Smooth muscle cell (in vitro differentiated cells): ENCODE data around the gene TTC39B. TPM values are rescaled to one million over a fixed set of nuclear protein-coding genes. Genes with fewer than 3 reads are reported as not detected.

Experiments
- DNase-seq: peaks from one replicate; lab custom pipeline; 2025; ENCODE audit not compliant: unreplicated experiment; lab: John Stamatoyannopoulos, UW
- H2AFZ ChIP-seq: fragments of 200-600 bp; sonication (generic); 2 replicates; pipeline ENCODE4 v1.6.0; 2016; ENCODE audit warnings: antibody characterized with exemption, low read depth, mild to moderate bottlenecking
- H3F3A ChIP-seq: fragments of 200-600 bp; sonication (generic); 2 replicates; pipeline ENCODE4 v1.6.0; 2017; ENCODE audit warnings: antibody characterized with exemption, low read depth
- H3K27ac ChIP-seq: fragments of 200-600 bp; sonication (generic); 2 replicates; pipeline ENCODE4 v1.5.1; 2016; ENCODE audit warnings: low read depth, mild to moderate bottlenecking
- H3K27me3 ChIP-seq: fragments of 200-600 bp; sonication (generic); 2 replicates; pipeline ENCODE4 v1.6.1; 2016; ENCODE audit warnings: low read depth, mild to moderate bottlenecking
- H3K36me3 ChIP-seq: fragments of 200-600 bp; sonication (generic); 2 replicates; pipeline ENCODE4 v1.5.1; 2016; ENCODE audit warnings: low read depth
- H3K4me1 ChIP-seq: fragments of 200-600 bp; sonication (generic); 2 replicates; pipeline ENCODE4 v1.5.1; 2016; ENCODE audit warnings: low read depth
- H3K4me2 ChIP-seq: fragments of 200-600 bp; sonication (generic); 2 replicates; pipeline ENCODE4 v1.6.0; 2016; ENCODE audit warnings: mild to moderate bottlenecking
- H3K4me3 ChIP-seq: fragments of 200-600 bp; sonication (generic); 2 replicates; pipeline ENCODE4 v1.5.1; 2016; ENCODE audit warnings: mild to moderate bottlenecking
- H3K79me2 ChIP-seq: fragments of 200-600 bp; sonication (generic); 2 replicates; pipeline ENCODE4 v1.6.0; 2016; ENCODE audit warnings: low read depth, mild to moderate bottlenecking
- H3K9ac ChIP-seq: fragments of 200-600 bp; sonication (generic); 2 replicates; pipeline ENCODE4 v1.6.0; 2016; ENCODE audit warnings: low read depth
- H3K9me3 ChIP-seq: fragments of 200-600 bp; sonication (generic); replicated peaks from 2 replicates; pipeline ENCODE4 v1.5.1; 2016; ENCODE audit warnings: low read depth
- H4K20me1 ChIP-seq: fragments of 200-600 bp; sonication (generic); 2 replicates; pipeline ENCODE4 v1.6.0; 2016; ENCODE audit warnings: low read depth
- CTCF ChIP-seq: fragments of 200-600 bp; sonication (generic); IDR thresholded peaks from 2 replicates; pipeline ENCODE4 v1.5.1; 2017; ENCODE audit warnings: borderline replicate concordance, mild to moderate bottlenecking, antibody characterized with exemption; ENCODE audit not compliant: insufficient read depth, poor library complexity, severe bottlenecking
- WGBS: methylation state at CpG from one replicate; pipeline ENCODE4 v1.1.7; 2016; ENCODE audit warnings: low lambda C conversion rate; 5-methylcytosine and 5-hydroxymethylcytosine counted together
- polyA plus RNA-seq: library from polyadenylated mRNA; unstranded; fragments of >200 nt; fragmentation: Nextera tagmentation; extraction: Ambion mirVana; gene quantifications from 2 replicates; pipeline ENCODE4 v1.2.1, GENCODE V29; 2016
- total RNA-seq: library from RNA; depleted of rRNA; stranded (reverse); fragments of >200 nt; gene quantifications from 2 replicates; pipeline ENCODE4 v1.2.3, GENCODE V29; 2014

The TTC39B gene
- total and polyA plus RNA-seq, 2 experiments from 2014 or later: 3.8 to 13.3 TPM

DNA sequence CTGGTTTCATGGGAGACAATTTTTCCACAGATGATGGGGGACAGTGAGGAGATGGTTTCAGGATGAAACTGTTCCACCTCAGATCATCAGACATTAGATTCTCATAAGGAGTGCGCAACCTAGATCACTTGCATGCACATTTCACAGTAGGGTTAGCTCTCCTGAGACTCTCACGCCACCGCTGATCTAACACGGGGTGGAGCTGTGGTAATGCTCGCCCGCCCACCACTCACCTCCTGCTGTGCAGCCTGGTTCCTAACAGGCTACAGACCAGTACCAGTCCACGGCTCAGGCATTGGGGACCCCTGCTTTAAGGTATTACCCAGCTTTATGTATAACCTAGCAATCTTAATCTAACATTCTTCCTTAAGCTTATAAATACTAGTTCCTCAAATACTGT is 35.6 kb downstream of the TTC39B start:
- Histone ChIP-seq H3F3A (no peaks in the 10 kb centered on the region), H3K4me2 (no peak overlapping the region), H3K9ac (no peak overlapping the region), H3K4me1 (no peaks in the 10 kb centered on the region), H3K9me3 (no peaks in the 10 kb centered on the region), H3K79me2 (no peaks in the 10 kb centered on the region), H3K36me3 (no peaks in the 10 kb centered on the region), H2AFZ (no peak overlapping the region), H3K27ac (no peak overlapping the region), H3K27me3 (no peaks in the 10 kb centered on the region), H3K4me3 (no peak overlapping the region), H4K20me1 (no peaks in the 10 kb centered on the region)
- no peak for DNase-seq
- 91% methylated on average over 7 of the region's 7 CpGs for WGBS
- no peak for TF ChIP-seq CTCF

DNA sequence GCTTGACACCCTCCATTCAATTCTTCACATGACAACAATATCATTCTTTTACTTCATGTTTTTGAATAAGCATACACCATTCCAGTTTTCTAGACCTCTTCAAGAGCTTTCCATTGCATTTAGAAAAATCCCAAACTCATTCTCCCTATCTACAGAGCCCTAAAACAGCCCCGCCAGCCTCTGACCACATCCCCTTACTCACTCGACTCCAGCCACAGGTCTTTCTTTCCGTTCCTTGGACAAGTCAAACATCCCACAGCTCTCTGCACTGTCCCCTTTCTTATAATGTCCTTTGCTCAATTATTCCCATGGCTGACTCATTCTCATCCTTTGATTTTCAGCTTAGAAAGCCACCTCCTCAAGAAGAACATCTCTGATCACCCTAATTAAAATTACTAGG is 38.2 kb downstream of the TTC39B start:
- H3K4me1 ChIP-seq: no peaks in the 10 kb centered on the region
- no peaks in the 10 kb centered on the region for H3K79me2 ChIP-seq
- H3K4me3 ChIP-seq: no peak overlapping the region
- no peak overlapping the region for H2AFZ ChIP-seq
- peak overlapping the region; percentile 64 for H3K27ac ChIP-seq
- 38% methylated on average over 3 of the region's 3 CpGs for WGBS
- TF ChIP-seq CTCF: no peak
- H3K9me3 ChIP-seq: no peaks in the 10 kb centered on the region
- H3K9ac ChIP-seq: no peak overlapping the region
- H4K20me1 ChIP-seq: no peaks in the 10 kb centered on the region
- DNase-seq: no peak
- no peaks in the 10 kb centered on the region for H3K36me3 ChIP-seq
- H3F3A ChIP-seq: no peaks in the 10 kb centered on the region
- H3K4me2 ChIP-seq: peak overlapping the region; percentile 3
- no peaks in the 10 kb centered on the region for H3K27me3 ChIP-seq

GRCh38 chr9:15268317-15268716 is 38.7 kb downstream of the TTC39B start:
- DNase-seq: no peak
- H3F3A ChIP-seq: no peaks in the 10 kb centered on the region
- H3K79me2 ChIP-seq: no peaks in the 10 kb centered on the region
- H3K27ac ChIP-seq: peak overlapping the region; percentile 64
- H3K36me3 ChIP-seq: no peaks in the 10 kb centered on the region
- H3K9me3 ChIP-seq: no peaks in the 10 kb centered on the region
- no peak for TF ChIP-seq CTCF
- no peak overlapping the region for H3K9ac ChIP-seq
- H2AFZ ChIP-seq: no peak overlapping the region
- WGBS: 82% methylated on average over 3 of the region's 3 CpGs
- peak overlapping the region; percentile 3 for H3K4me2 ChIP-seq
- H4K20me1 ChIP-seq: no peaks in the 10 kb centered on the region
- H3K27me3 ChIP-seq: no peaks in the 10 kb centered on the region
- H3K4me1 ChIP-seq: no peaks in the 10 kb centered on the region
- no peak overlapping the region for H3K4me3 ChIP-seq

- no peaks in the 10 kb centered on the region for H4K20me1 ChIP-seq
- no peak overlapping the region for H3K9ac ChIP-seq
- no peaks in the 10 kb centered on the region for H3K9me3 ChIP-seq
- H2AFZ ChIP-seq: no peak overlapping the region
- H3K36me3 ChIP-seq: no peaks in the 10 kb centered on the region
- no peaks in the 10 kb centered on the region for H3K4me1 ChIP-seq
- no peaks in the 10 kb centered on the region for H3K27me3 ChIP-seq
- WGBS: 94% methylated on average over 1 of the region's 1 CpG
- no peaks in the 10 kb centered on the region for H3K79me2 ChIP-seq
- H3K27ac ChIP-seq: no peak overlapping the region
- no peaks in the 10 kb centered on the region for H3F3A ChIP-seq
- TF ChIP-seq CTCF: no peak
- H3K4me2 ChIP-seq: no peak overlapping the region
- no peak overlapping the region for H3K4me3 ChIP-seq
- DNase-seq: no peak
These were observed 42.1 kb downstream of the TTC39B start for GRCh38 chr9:15264918-15265317.
